K562 (cell line): Measurements from ENCODE around the gene FAM110D. TPM values are rescaled to one million over a fixed set of nuclear protein-coding genes. Genes with fewer than 3 reads are reported as not detected.
A peak's percentile ranks its signal among the peaks of the same experiment; 100 is the strongest.

Experiments used
- ATF3 ChIP-seq, 2 experiments: fragments of 450-650 bp in 1 of 2; sonication (generic) in 1 of 2; formaldehyde crosslinking in 1 of 2; IDR thresholded peaks in 1 of 2; conservative IDR thresholded peaks in 1 of 2; 2 replicates each; pipeline versions ENCODE4 v1.6.1 to v1.8.1; 2016 to 2023; ENCODE audit warnings: mild to moderate bottlenecking in 2 of 2, moderate library complexity in 2 of 2, inconsistent platforms in 1 of 2, missing genetic modification reagents in 1 of 2
- ATF6 ChIP-seq: sonication (generic); formaldehyde crosslinking; IDR thresholded peaks from 2 replicates; pipeline ENCODE4 v1.4.0; 2020; ENCODE audit warnings: mild to moderate bottlenecking, missing genetic modification reagents
- DDX20 ChIP-seq: fragments of 450-650 bp; IDR thresholded peaks from 2 replicates; pipeline ENCODE4 v1.6.1; 2016; ENCODE audit warnings: missing genetic modification characterization, low read depth, mild to moderate bottlenecking, missing compliant biosample characterization, moderate library complexity
- DNMT1 ChIP-seq: fragments of 450-650 bp; IDR thresholded peaks from 2 replicates; pipeline ENCODE4 v1.6.1; 2016; ENCODE audit warnings: antibody characterized with exemption, mild to moderate bottlenecking
- ETS1 ChIP-seq: conservative IDR thresholded peaks from 2 replicates; pipeline ENCODE4 v1.6.1; 2011; ENCODE audit warnings: low read depth, mild to moderate bottlenecking, low read length; ENCODE audit not compliant: control insufficient read depth
- FIP1L1 ChIP-seq: fragments of 200-400 bp; formaldehyde crosslinking; IDR thresholded peaks from 2 replicates; pipeline ENCODE4 v1.6.1; 2018; ENCODE audit warnings: mild to moderate bottlenecking, low read depth, low read length; ENCODE audit not compliant: poor library complexity, severe bottlenecking
- FOXJ2 ChIP-seq: fragments of 200-800 bp; sonication (Bioruptor generic); IDR thresholded peaks from 2 replicates; pipeline ENCODE4 v1.6.1; 2016; ENCODE audit warnings: missing genetic modification characterization, missing compliant biosample characterization
- GATAD2B ChIP-seq: fragments of 450-650 bp; IDR thresholded peaks from 2 replicates; pipeline ENCODE4 v1.6.1; 2017; ENCODE audit warnings: mild to moderate bottlenecking, borderline replicate concordance
- HNRNPH1 ChIP-seq: fragments of 200-400 bp; formaldehyde crosslinking; optimal IDR thresholded peaks from 2 replicates; pipeline ENCODE3; 2017; ENCODE audit warnings: low read depth, mild to moderate bottlenecking, low read length, moderate library complexity
- HNRNPK ChIP-seq: fragments of 200-400 bp; formaldehyde crosslinking; IDR thresholded peaks from one replicate; pipeline ENCODE4 v1.6.1; 2018; ENCODE audit warnings: mild to moderate bottlenecking, low read depth, low read length; ENCODE audit not compliant: poor library complexity, severe bottlenecking
- JUNB ChIP-seq: fragments of 450-650 bp; formaldehyde crosslinking; conservative IDR thresholded peaks from 2 replicates; pipeline ENCODE4 v1.4.0; 2020; ENCODE audit warnings: mild to moderate bottlenecking
- KDM5B ChIP-seq: fragments of 200-600 bp; sonication (generic); IDR thresholded peaks from 2 replicates; pipeline ENCODE4 v1.6.1; 2012; ENCODE audit warnings: low read depth, mild to moderate bottlenecking, moderate library complexity, low read length, control low read depth, inconsistent platforms; ENCODE audit not compliant: insufficient replicate concordance
- L3MBTL2 ChIP-seq: fragments of 450-650 bp; IDR thresholded peaks from 2 replicates; pipeline ENCODE4 v1.6.1; 2016; ENCODE audit warnings: mild to moderate bottlenecking, moderate library complexity
- MTA1 ChIP-seq: fragments of 450-650 bp; IDR thresholded peaks from 2 replicates; pipeline ENCODE4 v1.6.1; 2017; ENCODE audit warnings: borderline replicate concordance
- MTA3 ChIP-seq: fragments of 450-650 bp; formaldehyde crosslinking; IDR thresholded peaks from 2 replicates; pipeline ENCODE4 v1.6.1; 2017; ENCODE audit warnings: mild to moderate bottlenecking, borderline replicate concordance
- PHF21A ChIP-seq: fragments of 450-650 bp; IDR thresholded peaks from 2 replicates; pipeline ENCODE4 v1.6.1; 2017; ENCODE audit warnings: low read depth, borderline replicate concordance
- RBFOX2 ChIP-seq: fragments of 200-400 bp; formaldehyde crosslinking; IDR thresholded peaks from 2 replicates; pipeline ENCODE4 v1.6.1; 2017; ENCODE audit warnings: low read depth, mild to moderate bottlenecking, low read length, moderate library complexity
- RBM25 ChIP-seq: fragments of 200-400 bp; formaldehyde crosslinking; IDR thresholded peaks from 2 replicates; pipeline ENCODE4 v1.6.1; 2018; ENCODE audit warnings: low read length, low read depth, moderate library complexity; ENCODE audit not compliant: severe bottlenecking
- RUNX1 ChIP-seq: sonication (generic); IDR thresholded peaks from 2 replicates; pipeline ENCODE4 v1.6.1; 2016; ENCODE audit warnings: antibody characterized with exemption, low read depth
- USF2 ChIP-seq: sonication (generic); formaldehyde crosslinking; IDR thresholded peaks from 2 replicates; pipeline ENCODE4 v1.5.0; 2020; ENCODE audit warnings: missing genetic modification reagents
- ZBED1 ChIP-seq: IDR thresholded peaks from 2 replicates; pipeline ENCODE4 v1.6.1; 2014
- ZNF24 ChIP-seq: fragments of 450-650 bp; IDR thresholded peaks from 2 replicates; pipeline ENCODE4 v1.6.1; 2016
- polyA plus RNA-seq, 8 experiments: library from polyadenylated mRNA; depleted of rRNA in 4 of 8; stranded (reverse) in 5 of 8; unstranded in 3 of 8; fragments of >200 nt; fragmentation: Nextera tagmentation in 2 of 8; fragmentation: Illumina TruSeq in 1 of 8; extraction: Ambion mirVana in 2 of 8; extraction: Trizol in 1 of 8; gene quantifications; 2 replicates each; pipeline versions ENCODE4 v1.2.1 to v1.2.3, GENCODE V29; 2011 to 2014; ENCODE audit warnings: inconsistent platforms in 1 of 8, missing spikeins in 1 of 8
- total RNA-seq, 7 experiments: library from RNA; depleted of rRNA in 6 of 7; stranded (reverse); fragments of >200 nt in 6 of 7; fragmentation: Illumina TruSeq in 2 of 7; extraction: Trizol in 2 of 7; gene quantifications; 2 replicates each; pipeline versions ENCODE4 v1.2.1 to v1.2.3, GENCODE V29; 2011 to 2021; ENCODE audit warnings: low replicate concordance in 1 of 7

The FAM110D gene
- total and polyA plus RNA-seq, 9 of the 15 experiments (the other 6 are each of a cell fraction or from before 2014, with no cell fraction given), result 0.04 to 1.1 (median 0.33) TPM

- TF ChIP-seq FIP1L1 (peak; percentile 84), MTA1 (no peak), ATF3 (IDR thresholded peaks at IDR 0.05) (no peak), ATF3 (CRISPR knock-in tag; conservative IDR thresholded peaks at IDR 0.05) (no peak), DDX20 (tag) (no peak), HNRNPH1 (no peak), MTA3 (peak; percentile 77), KDM5B (no peak), ETS1 (no peak), JUNB (CRISPR knock-in tag) (no peak), DNMT1 (no peak), ZNF24 (peak; percentile 70), FOXJ2 (tag) (no peak), L3MBTL2 (peak; percentile 89), ZBED1 (no peak), RUNX1 (no peak), USF2 (peak; percentile 79), PHF21A (0 out of 2 replicates have a peak, but pooled peaks have one; percentile 25), GATAD2B (peak; percentile 93), HNRNPK (no peak), RBM25 (peak; percentile 100), ATF6 (CRISPR knock-in tag) (0 out of 2 replicates have a peak, but pooled peaks have one; percentile 46), RBFOX2 (peak; percentile 65)
These were observed 5.4 kb downstream of the FAM110D start (continued) for GRCh38 chr1:26164036-26164860.
